HG03520 (cell line): Measurements from ENCODE around the gene CDH16.
"Not testable (repeated sequence)": the region's sequence is repeated elsewhere in the genome, so short reads cannot be mapped to it uniquely, and the experiment has no call there.

Source experiments
- ATAC-seq: cut with Tn5 transposase; IDR thresholded peaks from one replicate; pipeline ENCODE4 v1.9.1; 2021; ENCODE audit warnings: mild to moderate bottlenecking, moderate library complexity; ENCODE audit not compliant: unreplicated experiment

Gene CDH16

GRCh38 chr16:66898207-66898606 lies 20.5 kb downstream of the CDH16 start:
- no peak for ATAC-seq

- ATAC-seq, result not testable (repeated sequence)
These were observed 22.0 kb downstream of the CDH16 start for GRCh38 chr16:66896682-66897081.

GRCh38 chr16:66895999-66896398 lies 22.7 kb downstream of the CDH16 start:
- no peak for ATAC-seq

- no peak for ATAC-seq
These were observed 23.1 kb downstream of the CDH16 start for GRCh38 chr16:66895689-66895979.

GRCh38 chr16:66894948-66895688 lies 23.6 kb downstream of the CDH16 start:
- no peak for ATAC-seq

GRCh38 chr16:66894055-66894454 lies 24.6 kb downstream of the CDH16 start:
- ATAC-seq, result no peak

- no peak for ATAC-seq
These were observed 26.9 kb downstream of the CDH16 start for GRCh38 chr16:66891797-66892196.

- ATAC-seq, result no peak
These were observed 27.3 kb downstream of the CDH16 start for GRCh38 chr16:66891360-66891759.

GRCh38 chr16:66890799-66891198 lies 27.9 kb downstream of the CDH16 start:
- ATAC-seq, result no peak

GRCh38 chr16:66889622-66890021 lies 29.1 kb downstream of the CDH16 start:
- ATAC-seq, result no peak

GRCh38 chr16:66888647-66889615 lies 29.8 kb downstream of the CDH16 start:
- no peak for ATAC-seq

GRCh38 chr16:66886914-66887313 lies 31.8 kb downstream of the CDH16 start:
- no peak for ATAC-seq

- no peak for ATAC-seq
These were observed 32.4 kb downstream of the CDH16 start for GRCh38 chr16:66886321-66886720.

GRCh38 chr16:66885491-66885890 lies 33.2 kb downstream of the CDH16 start:
- ATAC-seq, result no peak

- ATAC-seq, result no peak
These were observed 36.0 kb downstream of the CDH16 start for GRCh38 chr16:66882702-66883101.

- no peak for ATAC-seq
These were observed 36.6 kb downstream of the CDH16 start for GRCh38 chr16:66881964-66882508.

GRCh38 chr16:66881560-66881959 lies 37.1 kb downstream of the CDH16 start:
- no peak for ATAC-seq

- ATAC-seq, result no peak
These were observed 37.7 kb downstream of the CDH16 start for GRCh38 chr16:66881014-66881417.

GRCh38 chr16:66880288-66881013 lies 38.2 kb downstream of the CDH16 start, which contains the start of gene PDP2:
Gene PDP2, plus strand, starts transcription at chr16:66880515. Its CDS starts 3,770 bp downstream, at chr16:66884285.
- ATAC-seq, result peak; percentile 91

GRCh38 chr16:66878067-66878466 lies 40.6 kb downstream of the CDH16 start:
- no peak for ATAC-seq
